ENCODE measurements around the gene ZDHHC8. TPM values are rescaled to one million over a fixed set of nuclear protein-coding genes. Genes with fewer than 3 reads are reported as not detected.

Gene ZDHHC8
- total RNA-seq, 2 donors from 2014 or later, result 48.3 to 48.9 TPM

GRCh38 chr22:20180640-20181039, 49.0 kb downstream of the ZDHHC8 start:
- DNase-seq, result no peak
- ATAC-seq, result no peak
- intact Hi-C loops (cut with DNase I), result no loop called here

GRCh38 chr22:20181194-20181883, 49.7 kb downstream of the ZDHHC8 start:
- intact Hi-C loops (cut with DNase I), result no loop called here
- no peak for DNase-seq
- no peak for ATAC-seq

- DNase-seq (no peak), ATAC-seq (no peak)
- intact Hi-C loops (cut with DNase I), result no loop called here
These were observed 50.3 kb downstream of the ZDHHC8 start for GRCh38 chr22:20181884-20182236.

- intact Hi-C loops (cut with DNase I), result no loop called here
- no peak for ATAC-seq
- DNase-seq, result no peak
These were observed 50.8 kb downstream of the ZDHHC8 start for GRCh38 chr22:20182365-20182764.

GRCh38 chr22:20183101-20183500, 51.5 kb downstream of the ZDHHC8 start:
- ATAC-seq (no peak), DNase-seq (no peak)
- intact Hi-C loops (cut with DNase I), result no loop called here

- intact Hi-C loops (cut with DNase I), result no loop called here
- no peak for DNase-seq
- no peak for ATAC-seq
These were observed 52.2 kb downstream of the ZDHHC8 start for GRCh38 chr22:20183823-20184222.

- no peak for ATAC-seq
- DNase-seq, result no peak
- intact Hi-C loops (cut with DNase I), result no loop called here
These were observed 53.0 kb downstream of the ZDHHC8 start for GRCh38 chr22:20184501-20185165.

GRCh38 chr22:20185750-20186149, 54.1 kb downstream of the ZDHHC8 start:
- intact Hi-C loops (cut with DNase I), result no loop called here
- no peak for ATAC-seq

GRCh38 chr22:20186183-20186870, 54.7 kb downstream of the ZDHHC8 start:
- DNase-seq (no peak), ATAC-seq (no peak)
- intact Hi-C loops (cut with DNase I), result no loop called here

More at GRCh38 chr22:20185750-20186149, 54.1 kb downstream of the ZDHHC8 start:
- no peak for DNase-seq

- intact Hi-C loops (cut with DNase I), result no loop called here
- DNase-seq (no peak), ATAC-seq (no peak)
These were observed 55.4 kb downstream of the ZDHHC8 start for GRCh38 chr22:20186871-20187546.

GRCh38 chr22:20187777-20188566, 56.4 kb downstream of the ZDHHC8 start:
- intact Hi-C loops (cut with DNase I), result no loop called here
- peak in 1 of 2 donors; percentile 53 for ATAC-seq
- no peak for DNase-seq

- no peak for ATAC-seq
- intact Hi-C loops (cut with DNase I), result no loop called here
These were observed 56.9 kb downstream of the ZDHHC8 start for GRCh38 chr22:20188567-20188877.

GRCh38 chr22:20191000-20191515, 59.5 kb downstream of the ZDHHC8 start:
- DNase-seq, result no peak
- ATAC-seq, result no peak
- intact Hi-C loops (cut with DNase I), result no loop called here

More at GRCh38 chr22:20188567-20188877, 56.9 kb downstream of the ZDHHC8 start:
- no peak for DNase-seq

- ATAC-seq, result no peak
- intact Hi-C loops (cut with DNase I), result no loop called here
These were observed 60.2 kb downstream of the ZDHHC8 start for GRCh38 chr22:20191803-20192202.

GRCh38 chr22:20192293-20192971, 60.8 kb downstream of the ZDHHC8 start:
- intact Hi-C loops (cut with DNase I), result no loop called here
- no peak for DNase-seq
- no peak for ATAC-seq

More at GRCh38 chr22:20191803-20192202, 60.2 kb downstream of the ZDHHC8 start:
- no peak for DNase-seq

- ATAC-seq, result no peak
- intact Hi-C loops (cut with DNase I), result no loop called here
- no peak for DNase-seq
These were observed 61.6 kb downstream of the ZDHHC8 start for GRCh38 chr22:20192972-20193760.

GRCh38 chr22:20193761-20194494, 62.3 kb downstream of the ZDHHC8 start:
- no peak for DNase-seq
- ATAC-seq, result no peak
- intact Hi-C loops (cut with DNase I), result no loop called here
